Subcutaneous abdominal adipose tissue (tissue), 5 donors: ENCODE results near the gene SYCP2L.
"Not testable (repeated sequence)": the region's sequence is repeated elsewhere in the genome, so short reads cannot be mapped to it uniquely, and the experiment has no call there.

Experiments
- H3K27ac ChIP-seq: one replicate; pipeline ENCODE4 v1.7.0; 2013; ENCODE audit warnings: low read depth, mild to moderate bottlenecking, inconsistent platforms, low read length, moderate library complexity
- H3K27me3 ChIP-seq, 5 donors: one replicate each; pipeline ENCODE4 v1.7.0; 2013; ENCODE audit warnings: low read length in 5 of 5, inconsistent platforms in 1 of 5; ENCODE audit not compliant: control insufficient read depth in 5 of 5, insufficient read depth in 4 of 5
- H3K36me3 ChIP-seq, 5 donors: one replicate each; pipeline ENCODE4 v1.7.0; 2013; ENCODE audit warnings: low read length in 5 of 5; ENCODE audit not compliant: control insufficient read depth in 5 of 5, insufficient read depth in 5 of 5
- H3K4me1 ChIP-seq, 5 donors: one replicate each; pipeline ENCODE4 v1.7.0; 2013; ENCODE audit warnings: low read length in 5 of 5, mild to moderate bottlenecking in 3 of 5, moderate library complexity in 1 of 5; ENCODE audit not compliant: control insufficient read depth in 5 of 5, insufficient read depth in 5 of 5
- H3K4me3 ChIP-seq, 5 donors: one replicate each; pipeline ENCODE4 v1.7.0; 2013; ENCODE audit warnings: low read length in 5 of 5, low read depth in 1 of 5
- H3K9ac ChIP-seq, 5 donors: one replicate each; pipeline ENCODE4 v1.7.0; 2013; ENCODE audit warnings: low read length in 5 of 5, mild to moderate bottlenecking in 4 of 5, moderate library complexity in 3 of 5
- H3K9me3 ChIP-seq, 5 donors: one replicate each; pipeline ENCODE4 v1.7.0; 2013; ENCODE audit warnings: low read length in 5 of 5; ENCODE audit not compliant: control insufficient read depth in 5 of 5
- donor health status: healthy.
- donor health status: healthy.
- donor health status: healthy.
- donor health status: healthy.
- donor health status: healthy.

Gene SYCP2L

DNA sequence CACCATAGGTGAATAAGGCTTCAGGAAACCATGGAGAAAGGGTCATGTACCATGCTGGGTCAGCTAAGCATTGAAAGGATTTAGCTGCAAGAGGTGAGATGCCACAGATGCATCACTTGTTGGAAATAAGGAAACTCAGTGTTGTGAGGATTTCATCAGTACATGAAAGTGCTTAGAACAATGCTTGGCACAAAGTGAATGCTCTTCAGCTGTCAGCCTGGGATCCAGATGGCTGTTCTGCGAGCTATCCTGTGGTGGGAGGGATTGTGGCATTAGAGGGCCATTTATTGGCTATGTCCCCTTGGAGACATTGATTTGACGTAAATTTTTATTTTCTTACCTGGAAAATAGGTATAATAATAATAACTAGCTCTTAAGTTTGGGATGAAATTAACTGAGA is 104.3 kb downstream of the SYCP2L start:
- Histone ChIP-seq H3K9ac (no peak overlapping the region), H3K4me1 (no peaks in the 10 kb centered on the region), H3K27me3 (no peaks in the 10 kb centered on the region), H3K27ac (no peak overlapping the region), H3K36me3 (no peaks in the 10 kb centered on the region), H3K4me3 (no peak overlapping the region), H3K9me3 (no peaks in the 10 kb centered on the region)

DNA sequence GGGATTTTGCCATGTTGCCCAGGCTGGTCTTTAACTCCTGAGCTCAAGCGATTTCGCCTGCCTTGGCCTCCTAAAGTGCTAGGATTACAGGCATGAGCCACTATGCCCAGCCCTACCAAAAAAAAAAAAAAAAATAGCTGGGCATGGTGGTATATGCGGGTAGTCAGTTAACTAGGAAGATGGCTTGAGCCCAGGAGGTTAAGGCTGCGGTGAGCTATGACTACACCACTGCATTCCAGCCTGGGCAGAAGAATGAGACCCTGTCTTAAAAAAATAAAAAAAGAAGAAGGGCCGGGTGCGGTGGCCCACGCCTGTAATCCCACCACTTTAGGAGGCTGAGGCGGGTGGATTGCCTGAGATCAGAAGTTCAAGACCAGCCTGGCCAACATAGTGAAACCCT is 107.0 kb downstream of the SYCP2L start:
- H3K9ac ChIP-seq: no peak overlapping the region
- H3K4me3 ChIP-seq: no peak overlapping the region
- H3K27me3 ChIP-seq: no peaks in the 10 kb centered on the region
- no peaks in the 10 kb centered on the region for H3K4me1 ChIP-seq
- H3K36me3 ChIP-seq: no peaks in the 10 kb centered on the region
- H3K9me3 ChIP-seq: no peaks in the 10 kb centered on the region
- no peak overlapping the region for H3K27ac ChIP-seq

DNA sequence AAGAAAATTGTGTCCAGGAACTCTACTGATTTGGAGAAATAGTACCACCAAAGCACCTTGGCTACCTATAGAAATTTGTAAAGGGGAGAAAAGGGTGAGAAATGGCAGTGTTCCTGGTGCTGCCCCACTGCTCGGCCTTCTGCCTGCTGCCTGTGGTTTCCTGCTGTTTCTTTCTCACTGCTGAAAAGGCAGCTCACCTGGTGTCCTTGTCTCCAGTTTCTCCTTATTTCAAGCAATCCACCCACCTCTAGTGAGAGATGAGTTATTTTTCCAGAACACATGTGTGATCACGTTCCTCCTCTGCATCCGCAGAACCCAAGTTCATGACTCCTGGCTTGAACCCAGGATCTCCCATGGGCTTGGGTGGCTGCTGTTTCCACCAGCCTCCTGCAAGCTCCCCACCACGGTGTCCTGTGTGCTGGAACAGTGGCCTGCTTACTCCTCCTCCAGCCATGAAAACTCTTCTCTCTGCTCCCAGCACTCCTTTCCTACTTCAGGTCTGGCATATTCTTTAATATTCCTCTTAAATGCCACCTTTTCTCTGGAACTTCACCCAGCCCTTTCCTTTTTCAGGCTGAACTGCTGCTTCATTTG is 108.4 kb downstream of the SYCP2L start:
- Histone ChIP-seq H3K9ac (no peak overlapping the region), H3K9me3 (no peaks in the 10 kb centered on the region), H3K36me3 (no peaks in the 10 kb centered on the region), H3K27ac (no peak overlapping the region), H3K4me3 (no peak overlapping the region), H3K4me1 (peaks cover 0 to 6% (median 3%) of the 10 kb centered on the region in 5 donors), H3K27me3 (no peaks in the 10 kb centered on the region)

DNA sequence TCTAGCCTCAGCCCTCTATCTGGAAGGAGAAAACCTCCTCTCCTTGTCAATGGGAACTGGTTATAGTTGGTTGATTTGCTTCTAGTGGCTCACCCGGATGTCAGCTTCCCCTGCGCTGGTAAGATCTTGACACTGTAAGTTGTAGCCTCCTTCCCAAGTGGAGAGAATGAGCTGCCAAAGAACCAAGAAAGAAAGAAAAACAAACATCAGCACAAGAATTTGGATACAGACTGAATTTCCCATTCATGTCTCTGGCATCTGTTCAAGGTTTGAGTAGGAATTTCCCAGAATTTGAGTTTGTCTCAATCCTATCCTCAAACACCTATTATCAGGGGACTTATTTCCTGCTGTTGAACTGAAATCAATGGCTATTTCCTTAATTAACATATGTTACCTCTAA is 113.1 kb downstream of the SYCP2L start:
- Histone ChIP-seq H3K27ac (no peak overlapping the region), H3K36me3 (no peaks in the 10 kb centered on the region), H3K9ac (no peak overlapping the region), H3K9me3 (no peaks in the 10 kb centered on the region), H3K4me1 (peaks cover 0 to 6% (median 3%) of the 10 kb centered on the region in 5 donors), H3K4me3 (no peak overlapping the region), H3K27me3 (no peaks in the 10 kb centered on the region)

DNA sequence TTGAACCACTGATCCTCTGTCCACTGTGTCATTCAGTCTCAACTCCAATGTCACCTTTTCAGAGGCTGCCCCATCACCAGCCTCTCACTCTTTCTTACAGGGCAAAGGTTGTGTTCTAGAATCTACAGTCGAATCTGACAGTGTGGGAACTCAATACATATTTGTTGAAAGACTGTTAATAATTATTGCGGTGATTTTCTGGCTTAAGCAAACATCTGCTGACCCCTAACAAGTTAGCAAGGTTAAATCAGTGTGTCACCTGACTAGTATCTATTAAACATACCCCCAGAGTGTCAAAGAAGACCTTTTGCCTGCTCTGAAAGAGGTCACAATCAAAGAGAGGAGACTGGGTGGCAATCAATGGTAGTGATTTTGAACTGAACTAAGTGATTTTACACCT is 115.3 kb downstream of the SYCP2L start:
- Histone ChIP-seq H3K9ac (no peak overlapping the region), H3K27ac (no peak overlapping the region), H3K36me3 (no peaks in the 10 kb centered on the region), H3K27me3 (no peaks in the 10 kb centered on the region), H3K9me3 (no peaks in the 10 kb centered on the region), H3K4me3 (no peak overlapping the region), H3K4me1 (peaks cover 0 to 6% (median 3%) of the 10 kb centered on the region in 5 donors)

DNA sequence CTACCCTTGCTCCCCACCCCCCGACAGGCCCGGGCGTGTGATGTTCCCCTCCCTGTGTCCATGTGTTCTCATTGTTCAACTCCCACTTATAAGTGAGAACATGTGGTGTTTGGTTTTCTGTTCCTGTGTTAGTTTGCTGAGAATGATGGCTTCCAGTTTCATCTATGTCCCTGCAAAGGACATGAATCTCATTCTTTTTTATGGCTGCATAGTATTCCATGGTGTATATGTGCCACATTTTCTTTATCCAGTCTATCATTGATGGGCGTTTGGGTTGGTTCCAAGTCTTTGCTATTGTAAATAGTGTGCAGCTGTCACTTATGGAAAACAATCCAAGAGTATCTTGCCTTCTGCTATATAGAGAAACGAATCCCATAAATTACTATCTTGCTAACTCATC is 116.4 kb downstream of the SYCP2L start:
- H3K27me3 ChIP-seq, H3K9ac ChIP-seq, H3K36me3 ChIP-seq, H3K27ac ChIP-seq, H3K4me1 ChIP-seq, H3K4me3 ChIP-seq, H3K9me3 ChIP-seq: not testable (repeated sequence)

DNA sequence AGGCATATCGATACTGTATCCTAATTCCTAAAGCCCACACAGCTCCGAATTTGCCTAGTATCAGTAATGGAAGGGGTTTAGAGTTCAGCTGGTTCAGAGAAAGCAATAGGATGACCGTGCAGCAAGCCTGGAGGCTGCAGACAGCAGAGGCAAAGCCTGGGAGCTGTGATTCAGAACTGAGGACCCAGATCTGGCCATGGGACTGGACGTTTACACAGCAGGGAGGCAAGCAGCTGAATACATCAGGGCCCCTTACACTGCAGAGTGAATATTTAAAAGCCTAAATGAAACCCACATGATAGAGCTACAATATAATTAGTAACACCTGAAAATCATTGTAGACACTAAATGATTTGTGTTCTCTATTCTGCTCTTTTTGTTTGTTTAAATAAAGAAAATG is 119.2 kb downstream of the SYCP2L start:
- Histone ChIP-seq H3K4me1 (no peaks in the 10 kb centered on the region), H3K36me3 (no peaks in the 10 kb centered on the region), H3K27me3 (no peaks in the 10 kb centered on the region), H3K4me3 (no peak overlapping the region), H3K9ac (no peak overlapping the region), H3K9me3 (no peaks in the 10 kb centered on the region), H3K27ac (no peak overlapping the region)

DNA sequence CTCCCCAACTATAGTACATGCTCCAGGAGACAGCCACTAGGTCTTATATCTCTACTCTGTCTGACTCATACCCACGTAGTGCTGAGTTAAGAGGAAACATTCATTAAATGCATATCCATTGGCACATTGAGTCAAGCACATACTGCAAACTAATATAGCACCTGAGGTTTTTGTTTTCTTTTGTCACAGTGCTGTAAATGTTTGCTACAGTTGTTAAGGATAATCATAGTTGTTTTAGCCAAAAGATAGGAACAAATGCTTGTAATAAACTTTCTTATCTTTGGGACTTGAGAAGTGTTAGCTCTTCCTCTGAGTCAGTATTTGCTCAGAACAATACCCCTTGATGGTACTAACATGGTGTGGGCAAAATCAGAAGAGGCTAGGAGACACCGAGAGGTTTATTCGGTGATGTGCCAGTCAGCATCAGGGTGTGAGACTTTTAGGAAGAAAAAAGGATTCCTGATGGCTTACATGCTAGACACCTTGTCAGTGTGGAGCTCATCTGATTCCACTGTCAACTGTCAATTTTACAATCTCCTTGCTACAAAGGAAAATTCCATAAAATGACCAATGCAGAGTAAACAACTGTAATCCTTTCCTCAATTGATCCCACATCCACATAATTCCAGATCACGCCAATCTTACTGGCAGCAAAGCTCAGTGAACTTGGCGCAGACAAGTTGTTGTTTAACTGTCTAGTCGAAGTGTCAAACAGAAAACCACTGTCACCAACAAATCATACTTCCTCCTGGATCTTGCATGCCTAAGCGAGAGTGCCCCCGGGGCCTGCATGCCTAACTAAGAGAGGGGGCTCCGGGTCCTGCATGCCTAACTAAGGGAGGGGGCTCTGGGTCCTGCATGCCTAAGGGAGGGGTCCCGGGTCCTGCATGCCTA is 121.1 kb downstream of the SYCP2L start:
- no peaks in the 10 kb centered on the region for H3K9me3 ChIP-seq
- H3K9ac ChIP-seq: no peak overlapping the region
- no peak overlapping the region for H3K27ac ChIP-seq
- no peaks in the 10 kb centered on the region for H3K4me1 ChIP-seq
- no peak overlapping the region for H3K4me3 ChIP-seq
- no peaks in the 10 kb centered on the region for H3K27me3 ChIP-seq
- no peaks in the 10 kb centered on the region for H3K36me3 ChIP-seq

DNA sequence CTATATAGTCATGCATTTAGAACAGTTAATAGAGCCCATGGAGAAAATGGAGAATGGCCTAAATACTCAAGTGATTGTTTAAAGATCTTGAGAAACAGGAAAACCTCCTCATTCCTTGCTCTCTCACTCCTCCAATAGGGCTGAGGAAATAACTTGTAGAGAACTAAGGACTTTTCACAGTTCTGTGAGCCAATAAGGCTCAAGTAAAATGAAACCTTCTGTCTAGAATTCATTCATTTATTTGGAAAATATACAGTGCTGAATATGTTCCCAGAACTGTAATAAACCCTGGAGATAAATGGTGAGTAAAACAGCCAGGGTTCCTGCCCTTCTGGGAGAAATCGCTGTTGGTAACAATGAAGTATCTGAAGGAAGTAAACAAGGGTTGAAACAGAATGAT is 122.0 kb downstream of the SYCP2L start:
- Histone ChIP-seq H3K36me3 (no peaks in the 10 kb centered on the region), H3K27me3 (peaks cover 0 to 2% (median 0%) of the 10 kb centered on the region in 5 donors), H3K4me3 (no peak overlapping the region), H3K9me3 (no peaks in the 10 kb centered on the region), H3K27ac (no peak overlapping the region), H3K4me1 (no peaks in the 10 kb centered on the region), H3K9ac (no peak overlapping the region)

DNA sequence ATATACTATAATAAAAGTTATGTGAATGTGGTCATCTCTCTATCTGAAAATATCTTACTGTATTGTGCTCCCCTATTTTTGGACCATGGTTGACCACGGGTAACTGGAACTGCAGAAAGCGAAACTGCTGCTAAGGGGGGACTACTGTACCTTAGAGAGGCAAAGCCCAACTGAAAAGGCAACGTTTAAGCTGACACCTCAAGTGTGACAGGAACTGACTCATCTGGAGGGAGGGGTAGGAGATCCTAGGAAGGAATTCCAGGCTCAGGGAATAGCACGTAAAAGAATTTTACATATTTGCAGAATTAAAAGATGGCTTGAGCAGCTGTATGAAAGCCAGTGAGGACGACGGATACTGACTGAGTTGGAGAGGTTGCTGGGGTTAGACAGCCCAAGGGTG is 122.5 kb downstream of the SYCP2L start:
- Histone ChIP-seq H3K4me1 (no peaks in the 10 kb centered on the region), H3K9ac (no peak overlapping the region), H3K27me3 (peaks cover 0 to 2% (median 0%) of the 10 kb centered on the region in 5 donors)

More for the DNA sequence above, 122.5 kb downstream of the SYCP2L start:
- no peaks in the 10 kb centered on the region for H3K36me3 ChIP-seq
- H3K27ac ChIP-seq: no peak overlapping the region
- no peak overlapping the region for H3K4me3 ChIP-seq
- H3K9me3 ChIP-seq: no peaks in the 10 kb centered on the region
